HG03520 (cell line): ENCODE measurements around the gene DLG4.

Experiments
- ATAC-seq: cut with Tn5 transposase; IDR thresholded peaks from one replicate; pipeline ENCODE4 v1.9.1; 2021; ENCODE audit warnings: mild to moderate bottlenecking, moderate library complexity; ENCODE audit not compliant: unreplicated experiment

The DLG4 gene

DNA sequence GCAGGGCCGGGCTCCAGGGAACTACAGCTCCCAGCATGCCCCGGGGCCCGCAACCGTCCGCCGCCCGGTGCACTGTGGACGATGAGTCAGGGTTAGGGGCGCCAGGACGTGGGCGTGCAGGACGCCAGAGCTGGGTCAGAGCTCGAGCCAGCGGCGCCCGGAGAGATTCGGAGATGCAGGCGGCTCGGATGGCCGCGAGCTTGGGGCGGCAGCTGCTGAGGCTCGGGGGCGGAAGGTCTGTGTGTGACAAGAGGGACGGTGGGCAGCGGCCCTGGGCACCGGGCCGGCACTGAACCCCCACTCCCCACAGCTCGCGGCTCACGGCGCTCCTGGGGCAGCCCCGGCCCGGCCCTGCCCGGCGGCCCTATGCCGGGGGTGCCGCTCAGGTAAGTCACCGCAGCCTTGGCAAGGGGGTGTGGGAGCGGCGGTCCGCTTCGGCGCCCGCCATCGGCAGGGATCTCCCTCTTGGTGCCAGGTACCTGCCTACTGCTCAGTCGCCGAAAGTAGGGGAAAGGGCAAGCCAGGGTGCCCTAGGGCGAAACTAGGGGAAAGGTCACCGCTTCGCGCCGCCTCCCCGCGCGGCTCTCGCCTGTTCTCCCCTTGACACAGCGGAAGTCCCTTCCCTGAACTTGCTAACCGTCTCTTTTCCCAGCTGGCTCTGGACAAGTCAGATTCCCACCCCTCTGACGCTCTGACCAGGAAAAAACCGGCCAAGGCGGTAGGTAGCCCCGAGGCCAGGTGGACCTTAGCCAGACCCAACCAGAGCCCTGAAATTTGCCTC, at the start of gene DLG4, which contains the start of gene ACADVL:
Gene DLG4, minus strand, starts transcription at position 25 of the 781 bp plus-strand sequence.
Gene ACADVL, plus strand, starts transcription at position 127 of the 781 bp plus-strand sequence. Its CDS starts 47 bp downstream, at position 174.
- no peak for ATAC-seq

DNA sequence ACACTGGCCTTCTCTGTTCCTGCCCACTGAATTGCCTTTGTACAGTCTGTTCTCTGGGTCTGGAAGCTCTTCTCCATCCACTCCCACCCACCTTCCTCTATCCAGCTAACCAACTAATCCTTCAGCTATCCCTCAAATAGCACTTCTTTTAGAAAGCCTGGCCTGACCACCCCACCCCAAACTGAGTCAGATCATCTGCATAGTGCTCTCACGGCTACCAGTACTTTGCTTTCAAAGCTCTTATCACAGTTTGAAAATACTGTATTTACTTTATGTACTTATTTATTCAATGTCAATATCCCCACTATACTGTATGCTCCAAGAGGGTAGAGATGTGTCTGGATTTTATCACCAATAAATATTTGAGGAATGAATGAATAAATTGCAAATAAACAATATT, 47.1 kb upstream of the DLG4 start:
- ATAC-seq = no peak

DNA sequence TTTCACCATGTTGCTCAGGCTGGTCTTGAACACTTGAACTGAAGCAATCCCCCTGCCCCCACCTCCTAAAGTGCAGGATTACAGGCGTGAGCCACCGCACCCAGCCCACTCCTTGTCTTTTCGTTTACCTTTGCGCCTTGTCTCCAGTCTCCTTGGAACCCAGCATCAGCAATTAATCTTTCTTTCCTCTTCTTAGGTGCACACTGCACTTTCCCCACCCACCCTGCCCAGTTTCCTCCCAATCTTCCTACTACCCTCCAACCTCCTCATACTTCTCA, 44.1 kb upstream of the DLG4 start:
- no peak for ATAC-seq

DNA sequence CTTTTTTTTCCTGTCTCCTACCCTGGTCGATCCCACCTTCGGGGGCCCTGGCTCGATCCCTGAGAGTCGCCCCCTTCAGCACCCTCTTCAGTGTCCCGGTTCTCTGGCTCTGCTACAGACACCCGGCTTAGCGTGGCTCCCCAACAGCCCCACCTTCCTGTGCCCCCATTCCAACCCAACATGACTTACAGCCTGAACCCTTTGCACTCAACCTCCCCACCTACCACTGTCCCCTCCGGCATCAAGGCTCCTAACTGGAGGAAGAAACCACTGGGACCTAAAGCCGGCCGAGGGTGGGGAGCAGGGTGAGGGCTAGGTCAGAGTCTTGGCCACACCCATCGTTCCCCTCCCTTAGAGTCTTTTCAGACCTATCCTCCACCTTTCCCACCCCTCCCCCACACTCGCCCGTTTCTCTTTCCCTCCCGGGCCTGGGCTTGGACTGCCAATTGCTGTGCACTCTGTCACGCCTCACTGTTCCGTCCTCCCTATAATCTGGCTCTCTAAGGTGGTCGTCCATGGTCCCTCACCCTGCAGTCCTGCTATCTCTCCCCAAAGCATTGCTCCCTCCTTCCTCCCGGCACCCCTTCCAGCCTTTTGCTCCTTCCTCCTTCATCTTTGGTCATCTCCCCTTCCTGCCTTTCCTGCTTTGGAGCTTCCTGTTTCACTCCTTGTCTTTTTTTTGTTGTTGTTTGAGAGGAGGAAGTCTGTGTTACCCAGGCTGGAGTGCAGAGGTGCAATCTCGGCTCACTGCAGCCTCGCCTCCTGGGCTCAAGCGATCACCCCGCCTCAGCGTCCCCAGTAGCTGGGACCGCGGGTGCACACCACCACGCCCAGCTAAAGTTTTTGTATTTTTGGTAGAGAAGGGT, 43.5 kb upstream of the DLG4 start:
- no peak for ATAC-seq

DNA sequence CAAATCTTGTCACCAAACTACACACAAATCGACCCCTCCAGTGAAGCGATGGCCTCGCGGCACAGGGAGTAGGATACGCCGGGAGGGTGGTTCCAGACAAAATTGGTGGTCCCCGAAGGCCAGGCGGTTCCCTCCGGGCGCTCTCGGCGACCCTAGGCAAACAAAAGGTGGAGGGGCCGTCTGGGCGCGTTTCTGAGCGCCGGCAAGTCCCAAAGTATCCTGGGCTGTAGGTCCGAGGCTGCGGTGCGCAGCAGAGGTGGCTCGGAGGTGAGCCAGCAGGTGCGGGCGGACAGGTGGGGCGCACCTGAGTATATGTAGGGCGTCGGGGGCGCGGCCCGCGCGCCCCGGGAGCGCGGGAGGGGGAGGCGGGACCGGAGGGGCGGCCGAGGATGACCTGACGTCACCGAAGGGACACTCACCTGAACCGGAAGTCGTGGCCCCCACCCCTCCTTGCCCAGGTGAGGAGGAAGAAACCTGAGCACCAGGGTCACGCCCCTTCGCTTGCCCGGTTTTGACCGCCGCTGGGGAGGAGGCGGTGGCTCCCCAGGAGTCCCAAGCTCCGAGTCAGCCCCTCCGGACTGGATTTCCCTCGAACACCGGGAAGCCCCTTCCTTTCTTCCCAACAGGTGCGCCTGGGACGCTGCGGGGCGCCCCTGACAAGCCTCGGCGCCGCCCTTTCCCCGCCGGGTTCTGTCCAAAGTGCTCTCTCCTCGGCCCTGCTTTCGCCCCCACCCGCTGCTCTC, 42.7 kb upstream of the DLG4 start, which contains the start of gene CLDN7:
Gene CLDN7, minus strand, starts transcription at position 287 of the 743 bp plus-strand sequence. CDS start 435 bp downstream, outside the sequence.
- ATAC-seq = no peak

DNA sequence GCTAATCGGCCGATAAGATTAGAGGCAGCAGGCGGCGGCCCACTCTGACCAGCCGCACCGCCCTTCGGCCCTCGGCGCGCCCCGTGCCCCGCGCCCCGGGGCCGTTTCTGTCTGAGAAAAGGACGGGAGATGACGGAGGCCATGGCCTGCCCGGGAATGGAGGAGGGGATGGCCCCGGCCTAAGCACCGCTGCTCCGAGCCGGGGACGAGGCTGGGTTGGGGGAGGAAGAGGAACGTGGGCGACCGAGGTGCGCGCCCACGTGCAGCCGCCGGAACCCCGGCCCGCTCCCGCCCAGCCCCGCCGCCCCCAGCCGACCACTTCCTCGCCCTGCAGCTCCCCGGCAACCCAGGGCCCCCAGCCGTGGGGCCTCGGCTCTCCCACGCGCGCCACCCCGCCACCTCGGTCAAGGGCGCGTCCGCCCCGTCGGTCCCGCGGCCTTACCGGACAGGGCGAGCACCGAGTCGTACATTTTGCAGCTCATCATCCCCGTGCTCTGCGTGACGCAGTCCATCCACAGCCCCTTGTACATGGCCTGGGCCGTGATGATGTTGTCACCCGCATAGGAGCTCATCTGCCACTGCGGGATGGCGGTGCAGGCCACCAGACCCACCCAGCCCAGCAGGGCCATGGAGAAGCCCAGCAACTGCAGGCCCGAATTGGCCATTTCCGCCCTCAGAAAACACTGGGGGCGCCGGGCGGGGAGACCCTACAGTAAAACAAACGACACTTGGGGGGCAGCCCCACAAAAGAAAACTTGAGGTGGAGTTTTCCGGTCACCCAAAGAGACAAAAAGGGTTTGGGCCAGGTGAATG, 41.9 kb upstream of the DLG4 start:
- no peak for ATAC-seq

DNA sequence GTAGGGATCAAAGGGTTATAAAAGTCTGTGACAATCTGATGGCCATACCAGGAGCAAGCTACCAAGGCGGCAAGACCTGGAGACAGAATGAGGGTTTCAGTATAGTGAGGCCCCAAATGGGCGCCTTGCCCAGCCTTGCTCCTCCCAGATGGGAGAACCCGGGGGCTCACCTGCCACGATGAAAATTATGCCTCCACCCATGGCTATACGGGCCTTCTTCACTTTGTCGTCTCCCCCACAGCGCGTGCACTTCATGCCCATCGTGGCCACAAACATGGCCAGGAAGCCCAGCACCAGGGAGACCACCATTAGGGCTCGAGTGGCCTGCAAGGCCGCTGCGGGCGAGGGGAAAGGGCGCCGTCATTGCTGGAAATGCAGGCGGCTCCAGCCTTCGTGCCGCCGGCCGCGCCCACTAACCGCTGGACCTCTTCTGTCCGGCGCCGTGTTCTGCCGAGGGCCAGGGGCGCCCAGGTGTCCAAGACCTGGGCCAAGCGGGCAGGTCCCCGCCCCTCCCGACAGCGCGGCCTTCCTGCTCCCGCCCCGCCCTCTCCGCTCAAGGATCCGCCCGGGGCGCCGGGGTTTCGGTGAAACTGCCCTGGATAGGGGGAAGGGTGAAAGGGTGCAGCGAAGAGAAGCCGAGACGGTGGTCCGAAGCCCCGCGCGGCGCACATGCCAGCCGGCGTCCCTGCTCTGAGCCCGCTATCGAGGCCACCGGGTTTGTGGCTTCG, 41.2 kb upstream of the DLG4 start:
- ATAC-seq = no peak

DNA sequence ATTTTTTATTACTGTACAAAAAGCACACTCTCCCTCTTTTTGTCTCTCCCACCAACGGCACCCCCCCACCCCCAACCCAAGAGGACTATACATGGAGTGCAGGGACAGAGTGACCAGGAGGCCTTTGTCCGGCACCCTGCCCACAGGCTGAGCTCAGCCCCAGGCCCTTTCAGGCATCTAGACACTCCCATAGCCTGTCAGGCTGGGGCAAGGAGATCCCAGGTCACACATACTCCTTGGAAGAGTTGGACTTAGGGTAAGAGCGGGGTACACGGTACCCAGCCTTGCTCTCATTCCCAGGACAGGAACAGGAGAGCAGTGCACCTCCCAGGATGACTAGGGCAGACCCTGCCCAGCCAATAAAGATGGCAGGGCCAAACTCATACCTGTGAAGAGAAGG, 40.5 kb upstream of the DLG4 start:
- ATAC-seq = no peak

DNA sequence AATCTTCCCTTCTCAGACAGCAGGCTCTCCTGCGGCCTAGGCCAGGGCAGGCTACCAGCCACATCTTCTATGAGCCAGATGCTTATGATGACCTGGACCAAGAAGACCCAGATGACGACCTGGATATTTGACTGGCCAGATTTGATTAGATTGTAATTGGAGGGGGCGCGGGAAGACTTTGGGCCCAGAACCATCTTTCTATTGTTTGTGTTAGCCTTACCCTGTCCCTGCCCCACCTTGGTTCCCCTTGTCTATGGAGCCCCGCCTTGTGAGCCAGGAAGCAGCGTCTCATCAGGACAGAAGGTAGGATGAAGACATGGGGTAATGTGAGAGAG, 39.9 kb upstream of the DLG4 start:
- no peak for ATAC-seq

DNA sequence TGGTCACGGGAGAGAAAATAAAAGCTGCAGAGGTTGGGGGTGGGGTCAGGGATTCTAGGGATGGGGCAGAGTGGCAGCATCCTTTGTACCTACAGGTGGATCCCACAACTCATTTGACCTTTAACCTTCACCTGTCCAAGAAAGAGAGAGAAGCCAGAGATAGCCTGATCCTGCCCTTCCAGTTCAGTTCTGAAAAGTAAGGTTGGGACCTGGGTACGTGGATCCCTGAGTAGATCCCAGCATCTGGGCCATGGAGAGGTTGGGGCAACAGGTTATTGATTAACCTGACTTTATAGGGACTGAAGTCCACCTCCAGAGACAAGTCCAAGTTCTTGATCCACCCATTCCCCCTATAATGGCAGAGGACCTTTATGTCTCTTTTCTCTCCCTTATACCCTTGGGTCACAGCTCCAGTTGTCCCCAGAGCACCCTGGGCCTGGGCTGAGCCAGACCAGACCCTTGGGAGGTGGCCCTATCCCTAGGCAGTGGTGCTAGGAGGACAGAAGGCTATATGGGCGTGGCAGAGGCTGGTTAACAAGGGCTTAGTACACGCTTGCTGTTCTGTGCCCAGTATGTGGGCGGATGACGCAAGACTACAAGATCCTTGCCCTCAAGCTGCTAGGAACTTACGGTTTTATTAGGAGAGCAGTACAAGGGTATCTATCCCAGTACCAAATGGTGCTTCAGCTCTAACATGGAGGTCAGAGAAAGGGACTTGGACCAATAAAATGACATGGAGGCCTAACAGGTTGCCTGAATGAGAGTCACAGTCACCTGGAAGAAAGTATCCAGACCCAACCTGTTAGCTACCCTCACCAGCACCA, 39.3 kb upstream of the DLG4 start:
- ATAC-seq = no peak

DNA sequence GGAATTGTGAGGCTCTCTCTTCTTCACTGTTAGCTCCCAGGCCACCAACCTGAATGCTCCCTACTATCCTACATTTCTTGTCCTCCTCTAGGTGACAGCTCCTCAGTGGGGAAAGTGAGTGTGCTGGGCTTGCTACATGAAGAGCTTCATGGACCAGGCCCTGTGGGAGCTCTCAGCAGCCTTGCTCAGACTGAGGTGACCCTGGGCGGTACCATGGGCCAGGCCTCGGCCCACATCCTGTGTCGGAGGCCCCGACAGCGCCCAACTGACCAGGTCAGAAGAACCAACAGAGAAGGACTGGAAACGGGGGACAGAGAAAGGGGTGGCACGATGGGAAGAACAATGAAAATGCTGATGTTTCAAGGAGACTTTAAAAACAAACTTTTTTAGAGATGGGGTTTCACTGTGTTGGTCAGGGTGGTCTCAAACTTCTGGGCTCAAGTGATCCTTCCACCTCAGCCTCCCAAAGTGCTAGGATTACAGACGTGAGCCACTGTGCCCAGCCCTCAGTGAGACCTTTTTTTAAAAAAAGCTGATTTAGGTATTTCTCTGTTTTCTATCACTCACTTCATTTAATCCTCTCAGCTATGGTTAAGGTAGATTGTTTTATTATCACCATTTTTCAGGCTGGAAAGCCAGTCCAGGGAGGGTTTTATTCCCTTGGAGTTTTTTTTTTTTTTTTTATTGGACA, 37.3 kb upstream of the DLG4 start:
- ATAC-seq = no peak

DNA sequence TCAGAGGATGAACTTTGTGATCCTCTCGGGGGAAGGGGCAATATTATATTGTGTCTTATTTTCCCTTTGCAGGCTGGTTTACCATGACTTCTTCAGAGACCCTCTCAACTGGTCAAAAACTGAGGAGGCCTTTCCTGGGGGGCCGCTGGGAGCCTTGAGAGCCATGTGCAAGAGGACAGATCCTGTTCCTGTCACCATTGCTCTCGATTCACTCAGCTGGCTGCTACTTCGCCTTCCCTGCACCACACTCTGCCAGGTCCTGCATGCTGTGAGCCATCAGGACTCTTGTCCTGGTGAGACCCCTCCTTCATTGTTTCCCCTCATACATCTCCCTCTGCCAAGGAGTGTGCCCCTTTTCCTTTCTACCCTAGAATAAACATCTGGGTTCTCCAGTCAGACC, 34.9 kb upstream of the DLG4 start:
- no peak for ATAC-seq

DNA sequence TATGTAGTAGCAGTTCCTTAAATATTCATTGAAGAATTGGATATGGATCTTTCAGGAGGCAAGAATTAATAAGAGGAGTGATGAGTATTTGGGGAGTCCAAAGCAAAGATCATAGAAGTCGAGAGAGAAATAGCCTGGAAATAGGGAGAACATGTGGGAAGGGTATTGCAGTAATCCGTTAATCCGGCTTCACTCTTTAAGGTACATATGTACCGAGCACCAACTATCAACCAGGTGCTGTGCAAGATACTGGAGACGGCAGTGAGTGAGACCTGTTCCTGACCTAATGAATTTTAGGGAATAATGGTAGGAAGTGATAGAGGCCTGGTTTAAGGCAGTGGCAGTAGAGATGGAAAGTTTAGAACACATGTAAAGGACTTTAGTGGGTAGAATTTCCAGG, 33.4 kb upstream of the DLG4 start:
- ATAC-seq = no peak

DNA sequence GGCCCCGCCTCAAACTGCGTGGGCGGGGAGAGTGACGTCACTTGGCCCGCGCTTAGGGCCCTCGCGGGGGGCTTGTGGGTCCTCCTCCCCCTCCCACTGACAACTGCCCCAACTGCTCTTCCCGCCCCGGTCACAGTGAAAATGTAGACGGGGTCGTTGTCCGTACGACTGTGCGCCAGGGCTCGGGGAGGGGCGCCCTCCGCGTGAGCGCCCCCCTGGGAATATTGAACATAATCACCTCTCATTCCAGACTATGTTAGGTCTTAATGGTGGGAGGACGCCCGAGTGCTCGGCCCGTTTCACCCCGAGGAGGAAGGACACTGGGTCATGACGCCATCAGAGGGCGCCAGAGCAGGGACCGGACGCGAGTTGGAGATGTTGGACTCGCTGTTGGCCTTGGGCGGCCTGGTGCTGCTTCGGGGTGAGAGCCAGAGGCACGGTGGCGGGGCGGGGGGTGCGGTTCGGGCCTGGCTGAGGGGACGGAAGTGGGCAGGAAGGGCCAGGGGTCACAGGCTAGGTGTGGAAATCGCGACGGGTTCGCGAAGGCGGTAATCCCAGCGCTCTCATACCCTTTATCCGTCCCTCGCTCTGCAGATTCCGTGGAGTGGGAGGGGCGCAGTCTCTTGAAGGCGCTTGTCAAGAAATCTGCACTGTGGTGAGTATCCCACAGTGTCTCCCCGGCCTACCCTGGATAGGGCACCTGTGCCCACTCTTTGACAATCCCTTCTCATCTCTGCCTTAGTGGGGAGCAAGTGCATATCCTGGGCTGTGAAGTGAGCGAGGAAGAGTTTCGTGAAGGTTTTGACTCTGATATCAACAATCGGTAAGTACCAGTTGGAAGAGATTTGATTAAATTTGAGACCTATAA, 32.8 kb upstream of the DLG4 start, which contains the start of gene ELP5:
Gene ELP5, plus strand, starts transcription at position 40 of the 868 bp plus-strand sequence. Its CDS starts 336 bp downstream, at position 376.
- peak; percentile 41 for ATAC-seq

DNA sequence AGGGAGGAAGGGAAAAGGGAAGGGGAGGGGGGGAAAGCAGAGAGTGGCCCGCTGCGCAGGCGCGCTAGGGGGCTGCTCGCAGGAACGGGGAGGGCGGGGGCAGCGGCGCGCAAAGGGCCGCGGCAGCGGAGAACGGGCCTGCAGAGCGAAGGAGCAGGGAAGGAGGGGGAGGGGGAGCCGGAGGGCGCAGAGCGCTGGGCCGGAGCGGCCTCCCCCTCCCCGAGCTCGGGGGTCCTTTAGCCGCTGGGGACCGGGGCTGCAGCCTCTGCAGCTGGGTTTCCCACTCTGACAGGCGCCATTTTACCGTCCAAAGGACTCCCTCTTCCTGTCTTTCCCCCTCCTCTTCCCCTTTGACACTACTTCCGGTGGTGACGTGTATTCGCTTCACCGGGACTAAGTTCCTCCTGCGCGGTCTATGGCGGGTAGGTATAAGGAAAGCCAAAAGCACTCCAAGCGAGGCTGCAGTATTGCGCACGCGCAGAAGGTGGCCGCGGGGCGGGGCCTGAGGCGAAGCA, 32.1 kb upstream of the DLG4 start, which contains the start of gene CTDNEP1:
Gene CTDNEP1, minus strand, starts transcription at position 74 of the 515 bp plus-strand sequence. CDS start 438 bp downstream, outside the sequence.
- ATAC-seq = peak; percentile 79

DNA sequence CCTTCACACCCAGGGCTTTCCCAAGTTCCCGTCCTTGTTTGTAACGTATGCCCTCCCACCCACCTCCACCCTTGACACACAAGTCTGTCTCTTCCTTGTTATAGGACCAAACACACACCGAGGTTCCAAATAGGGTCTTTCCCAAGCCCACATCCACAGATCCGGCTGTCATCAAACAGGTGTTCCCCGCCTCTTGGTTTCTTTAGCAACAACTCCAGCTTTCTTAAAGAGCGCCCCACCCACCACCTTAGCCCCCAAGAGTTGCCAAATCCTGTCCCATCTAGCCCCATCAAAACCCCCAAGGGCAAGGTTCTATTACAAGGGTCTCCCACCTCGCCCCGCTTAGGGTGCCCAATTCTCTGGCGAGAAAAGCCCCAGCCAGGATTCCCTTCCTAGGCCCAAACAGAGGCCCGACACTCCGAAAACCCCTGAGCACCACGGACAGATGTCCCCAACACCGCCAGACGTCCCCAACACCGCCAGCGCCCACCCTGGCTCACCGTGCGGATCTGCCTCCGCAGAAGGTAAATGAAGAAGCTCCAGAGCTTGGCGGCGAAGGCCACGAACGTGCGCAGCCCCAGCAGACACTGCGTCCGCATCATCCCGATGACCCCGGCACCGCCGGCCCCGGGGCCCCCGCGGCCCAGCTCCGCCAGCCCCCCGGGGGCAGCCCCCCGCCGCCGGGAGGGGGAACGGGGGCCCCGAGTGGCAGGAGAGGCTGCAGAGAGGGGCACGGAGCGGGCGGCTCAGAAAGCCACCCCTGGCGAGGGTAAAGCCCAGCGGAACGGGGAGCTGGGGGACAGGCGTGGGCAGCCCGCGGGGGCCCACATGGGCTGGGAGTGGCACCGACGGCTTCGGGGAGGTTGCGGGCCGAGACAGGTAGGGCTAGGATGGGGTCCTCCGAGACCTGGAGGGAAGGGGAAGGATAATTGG, 31.3 kb upstream of the DLG4 start:
- no peak for ATAC-seq
